Loucy (cell line): ENCODE measurements around the gene CD79B.
"Not testable (repeated sequence)": the region's sequence is repeated elsewhere in the genome, so short reads cannot be mapped to it uniquely, and the experiment has no call there.

ENCODE experiments used
- CTCF ChIP-seq: fragments of 200-600 bp; sonication (generic); conservative IDR thresholded peaks from 2 replicates; pipeline ENCODE4 v1.5.1; 2014; ENCODE audit warnings: mild to moderate bottlenecking, antibody characterized with exemption, low read length
- EZH2phosphoT487 ChIP-seq: fragments of 200-600 bp; IDR thresholded peaks from 2 replicates; pipeline ENCODE4 v1.6.1; 2018; ENCODE audit warnings: antibody characterized with exemption, mild to moderate bottlenecking, moderate library complexity, borderline replicate concordance

- not testable (repeated sequence) for TF ChIP-seq CTCF, EZH2phosphoT487
Observed at GRCh38 chr17:63920779-63921178, 11.4 kb downstream of the CD79B start.
